H1 (cell line): ENCODE data around the gene CYBRD1. TPM values are rescaled to one million over a fixed set of nuclear protein-coding genes. Genes with fewer than 3 reads are reported as not detected.

ENCODE experiments used
- CTCF ChIP-seq, 3 experiments: IDR thresholded peaks; 1 replicate in 2 of 3; 2 replicates in 1 of 3; pipeline versions ENCODE4 v1.5.1 to v1.6.1; 2011; ENCODE audit warnings: low read length in 3 of 3, mild to moderate bottlenecking in 3 of 3, inconsistent platforms in 2 of 3, low read depth in 1 of 3, moderate library complexity in 1 of 3; ENCODE audit not compliant: insufficient read depth in 1 of 3; ENCODE audit errors: control extremely low read depth in 1 of 3
- EGR1 ChIP-seq: IDR thresholded peaks from 2 replicates; pipeline ENCODE4 v1.6.1; 2011; ENCODE audit warnings: low read depth, low read length, borderline replicate concordance
- EP300 ChIP-seq, 2 experiments: IDR thresholded peaks; 1 replicate in 1 of 2; 2 replicates in 1 of 2; pipeline ENCODE4 v1.6.1; 2011 to 2012; ENCODE audit warnings: low read depth in 2 of 2, low read length in 2 of 2, mild to moderate bottlenecking in 2 of 2, borderline replicate concordance in 1 of 2, inconsistent platforms in 1 of 2, moderate library complexity in 1 of 2
- EZH2 ChIP-seq: fragments of 200-600 bp; sonication (generic); IDR thresholded peaks from 2 replicates; pipeline ENCODE4 v1.7.1; 2012; ENCODE audit warnings: low read depth, mild to moderate bottlenecking, moderate library complexity, low read length, inconsistent platforms; ENCODE audit not compliant: severe bottlenecking
- JUND ChIP-seq: IDR thresholded peaks from 2 replicates; pipeline ENCODE4 v1.6.1; 2011; ENCODE audit warnings: mild to moderate bottlenecking, improper control_type of control experiment, low read length
- KDM1A ChIP-seq: fragments of 200-600, 300-600 bp; sonication (generic); IDR thresholded peaks from 2 replicates; pipeline ENCODE4 v1.7.1; 2016; ENCODE audit warnings: mild to moderate bottlenecking, low read length, borderline replicate concordance
- KDM4A ChIP-seq: IDR thresholded peaks from one replicate; pipeline ENCODE4 v1.7.1; 2012; ENCODE audit warnings: low read depth, mild to moderate bottlenecking, moderate library complexity, low read length, inconsistent platforms; ENCODE audit not compliant: severe bottlenecking
- MAFK ChIP-seq: IDR thresholded peaks from 2 replicates; pipeline ENCODE4 v1.6.1; 2012; ENCODE audit warnings: low read depth, mild to moderate bottlenecking, improper control_type of control experiment, low read length
- RBBP5 ChIP-seq: IDR thresholded peaks from 2 replicates; pipeline ENCODE4 v1.7.1; 2012; ENCODE audit warnings: low read depth, mild to moderate bottlenecking, inconsistent platforms, low read length, moderate library complexity, borderline replicate concordance
- SIX5 ChIP-seq: IDR thresholded peaks from 2 replicates; pipeline ENCODE4 v1.6.1; 2011; ENCODE audit warnings: mild to moderate bottlenecking, low read depth, low read length
- TCF12 ChIP-seq: IDR thresholded peaks from 2 replicates; pipeline ENCODE4 v1.6.1; 2011; ENCODE audit warnings: low read depth, mild to moderate bottlenecking, low read length
- polyA plus RNA-seq, 7 experiments: library from polyadenylated mRNA; depleted of rRNA in 3 of 7; stranded (reverse) in 5 of 7; unstranded in 2 of 7; fragments of >200 nt in 5 of 7; fragments of 200-250 nt in 2 of 7; gene quantifications; 1 replicate in 5 of 7; 2 replicates in 1 of 7; 4 replicates in 1 of 7; pipeline versions ENCODE4 v1.2.1 to v1.2.3, GENCODE V29; 2011 to 2013; ENCODE audit warnings: missing spikeins in 2 of 7, mixed read lengths in 2 of 7
- total RNA-seq: library from RNA; stranded (reverse); fragmentation: NEBNext Ultra II Directional; extraction: Animal tissue kit (Norgen Biotek cat#: 25700); gene quantifications from 2 replicates; pipeline ENCODE4 v1.2.1, GENCODE V29; 2021

The CYBRD1 gene
- total and polyA plus RNA-seq, 2 of the 8 experiments (the other 6 are each of a cell fraction or from before 2014, with no cell fraction given): 10.7 to 12.6 TPM

- TF ChIP-seq CTCF (IDR thresholded peaks at IDR 0.05; ENCODE audit: control extremely low read depth in 1 of 3, insufficient read depth in 1 of 3, low read depth in 1 of 3, low read length in 3 of 3): no peak
- TF ChIP-seq KDM1A: no peak
- no peak for TF ChIP-seq MAFK
- no peak for TF ChIP-seq KDM4A
- no peak for TF ChIP-seq EZH2
- TF ChIP-seq EP300 (IDR thresholded peaks at IDR 0.05; ENCODE audit: borderline replicate concordance in 1 of 2, low read depth in 2 of 2, low read length in 2 of 2): no peak
- TF ChIP-seq TCF12: no peak
- no peak for TF ChIP-seq EGR1
- no peak for TF ChIP-seq RBBP5
- TF ChIP-seq JUND: no peak
- no peak for TF ChIP-seq SIX5
Observed at GRCh38 chr2:171479154-171479814, 43.0 kb upstream of the CYBRD1 start (continued).
